ENCODE measurements around the gene ZKSCAN4. TPM values are rescaled to one million over a fixed set of nuclear protein-coding genes. Genes with fewer than 3 reads are reported as not detected.

Gene ZKSCAN4
- total and polyA plus RNA-seq, 8 donors: 1.4 to 3.4 (median 2.1) TPM

DNA sequence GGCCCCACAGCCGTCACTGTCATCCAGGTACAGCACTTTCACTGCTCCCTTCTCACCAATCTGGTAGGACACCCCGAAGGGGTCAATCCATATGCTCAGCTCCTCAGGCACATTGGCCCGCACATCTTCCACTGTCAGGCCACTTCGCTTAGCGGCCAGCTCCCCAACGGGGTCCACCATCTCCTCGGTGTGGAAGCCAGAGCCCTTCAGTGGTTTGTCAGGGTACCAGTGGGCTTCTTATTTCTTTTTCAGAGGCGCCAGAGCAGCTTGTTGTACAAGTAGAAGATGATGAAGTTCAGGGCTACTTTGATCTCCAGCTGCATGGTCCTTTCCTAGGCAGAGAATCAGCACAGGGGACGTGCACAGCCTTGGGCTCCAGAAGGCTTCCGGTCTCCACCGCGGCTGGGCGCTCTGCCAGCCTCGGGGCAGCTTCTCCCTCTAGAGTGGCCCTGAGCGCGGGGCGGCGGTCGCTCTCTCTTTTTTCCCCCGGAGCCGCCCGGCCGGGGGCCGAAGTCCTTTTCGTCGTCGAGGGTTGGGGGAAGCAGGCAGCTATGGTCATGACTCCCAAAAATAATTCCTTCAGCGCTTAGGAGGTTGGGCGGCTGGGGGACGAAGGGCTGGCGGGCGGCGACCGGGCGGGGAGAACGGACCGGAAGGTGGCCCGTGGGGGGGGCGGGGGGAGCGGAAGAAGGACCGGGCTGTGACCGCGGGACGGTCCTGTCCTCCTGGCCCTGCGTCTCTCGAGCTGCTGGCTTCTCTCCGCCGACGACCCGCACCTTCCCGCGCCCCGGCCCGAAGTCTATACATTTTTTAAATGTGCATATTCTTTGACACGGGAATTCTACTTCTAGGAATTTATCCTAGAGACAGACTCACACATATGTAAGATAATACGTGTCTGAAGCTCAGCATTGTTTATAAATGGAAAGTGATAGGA is 33.5 kb downstream of the ZKSCAN4 start:
- FAIRE-seq: no peak
- Histone ChIP-seq H3K4me3 (peak overlapping the region; percentile 24 to 69 (median 52)), H3K36me3 (no peaks in the 10 kb centered on the region), H3K27me3 (peaks cover 3 to 14% (median 8%) of the 10 kb centered on the region in 4 donors), H3K9me3 (no peaks in the 10 kb centered on the region), H3K27ac (peak overlapping the region in 2 of 4 donors; percentile 22 to 47), H3K4me1 (no peaks in the 10 kb centered on the region)
- WGBS, 2 donors: 9 to 10% methylated on average over 51 to 55 of the region's 56 CpGs
- intact Hi-C loops (cut with DNase I): no loop called here
- ATAC-seq: peak; percentile 96 to 97 (median 97)
- TF ChIP-seq, protein P1, sequence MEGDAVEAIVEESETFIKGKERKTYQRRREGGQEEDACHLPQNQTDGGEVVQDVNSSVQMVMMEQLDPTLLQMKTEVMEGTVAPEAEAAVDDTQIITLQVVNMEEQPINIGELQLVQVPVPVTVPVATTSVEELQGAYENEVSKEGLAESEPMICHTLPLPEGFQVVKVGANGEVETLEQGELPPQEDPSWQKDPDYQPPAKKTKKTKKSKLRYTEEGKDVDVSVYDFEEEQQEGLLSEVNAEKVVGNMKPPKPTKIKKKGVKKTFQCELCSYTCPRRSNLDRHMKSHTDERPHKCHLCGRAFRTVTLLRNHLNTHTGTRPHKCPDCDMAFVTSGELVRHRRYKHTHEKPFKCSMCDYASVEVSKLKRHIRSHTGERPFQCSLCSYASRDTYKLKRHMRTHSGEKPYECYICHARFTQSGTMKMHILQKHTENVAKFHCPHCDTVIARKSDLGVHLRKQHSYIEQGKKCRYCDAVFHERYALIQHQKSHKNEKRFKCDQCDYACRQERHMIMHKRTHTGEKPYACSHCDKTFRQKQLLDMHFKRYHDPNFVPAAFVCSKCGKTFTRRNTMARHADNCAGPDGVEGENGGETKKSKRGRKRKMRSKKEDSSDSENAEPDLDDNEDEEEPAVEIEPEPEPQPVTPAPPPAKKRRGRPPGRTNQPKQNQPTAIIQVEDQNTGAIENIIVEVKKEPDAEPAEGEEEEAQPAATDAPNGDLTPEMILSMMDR (IDR thresholded peaks at IDR 0.05): no peak
- DNase-seq: peak; percentile 59 to 87 (median 71)

DNA sequence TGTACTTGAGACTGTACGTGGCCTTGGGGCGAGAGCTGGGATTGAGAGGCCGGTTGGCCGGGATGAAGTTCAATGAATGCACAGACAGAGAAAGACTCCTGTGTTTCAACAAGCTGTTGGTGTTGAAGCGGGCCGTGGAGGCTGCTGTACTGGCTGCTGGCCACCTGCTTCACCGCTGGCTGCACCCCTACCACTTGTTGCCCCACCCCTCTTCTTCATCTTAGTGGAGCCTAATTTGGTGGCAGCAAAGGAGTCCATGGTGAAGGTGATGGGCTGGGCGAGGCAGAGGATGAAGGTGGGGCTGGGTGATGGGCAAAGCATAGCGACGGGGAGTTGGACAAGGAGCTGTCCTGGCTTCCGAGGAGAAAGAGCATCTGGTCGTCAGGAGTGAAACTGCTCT is 34.2 kb downstream of the ZKSCAN4 start:
- DNase-seq (no peak), ATAC-seq (no peak), FAIRE-seq (no peak)
- H3K27ac ChIP-seq: no peak overlapping the region
- 93 to 94% methylated on average over 12 of the region's 12 CpGs for WGBS, 2 donors
- no peaks in the 10 kb centered on the region for H3K4me1 ChIP-seq
- intact Hi-C loops (cut with DNase I): no loop called here
- no peaks in the 10 kb centered on the region for H3K36me3 ChIP-seq
- no peaks in the 10 kb centered on the region for H3K9me3 ChIP-seq
- H3K27me3 ChIP-seq: peaks cover 3 to 14% (median 8%) of the 10 kb centered on the region in 4 donors
- H3K4me3 ChIP-seq: peak overlapping the region in 1 of 4 donors; percentile 69
- TF ChIP-seq, protein P1 (IDR thresholded peaks at IDR 0.05): no peak

DNA sequence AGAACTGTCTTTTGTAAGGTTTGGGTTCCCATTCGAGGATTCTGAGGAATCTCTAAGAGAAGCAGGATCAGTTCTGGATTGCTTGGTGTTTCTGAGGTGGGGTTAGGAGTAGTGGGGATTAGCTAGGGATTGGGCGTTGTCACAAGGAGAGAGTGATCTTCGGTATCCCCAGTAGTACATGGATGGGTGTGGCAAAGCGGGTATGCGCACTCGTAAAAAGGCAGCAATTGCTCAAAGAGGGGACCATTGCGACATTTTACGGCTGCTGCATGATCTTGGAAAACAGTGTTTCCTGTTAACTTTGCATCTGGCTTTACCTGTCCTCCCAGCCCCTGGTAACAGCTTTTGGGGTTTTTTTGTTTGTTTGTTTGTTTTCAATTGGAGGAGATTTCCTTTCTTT is 36.6 kb downstream of the ZKSCAN4 start:
- WGBS, 2 donors: 31 to 40% methylated on average over 8 of the region's 8 CpGs
- H3K27ac ChIP-seq: no peak overlapping the region
- H3K4me3 ChIP-seq: no peak overlapping the region
- intact Hi-C loops (cut with DNase I): no loop called here
- H3K27me3 ChIP-seq: peaks cover 3 to 17% (median 7%) of the 10 kb centered on the region in 4 donors
- no peak for ATAC-seq
- FAIRE-seq: no peak
- TF ChIP-seq, protein P1 (IDR thresholded peaks at IDR 0.05): no peak
- H3K4me1 ChIP-seq: no peaks in the 10 kb centered on the region
- no peaks in the 10 kb centered on the region for H3K9me3 ChIP-seq
- no peak for DNase-seq
- no peaks in the 10 kb centered on the region for H3K36me3 ChIP-seq

DNA sequence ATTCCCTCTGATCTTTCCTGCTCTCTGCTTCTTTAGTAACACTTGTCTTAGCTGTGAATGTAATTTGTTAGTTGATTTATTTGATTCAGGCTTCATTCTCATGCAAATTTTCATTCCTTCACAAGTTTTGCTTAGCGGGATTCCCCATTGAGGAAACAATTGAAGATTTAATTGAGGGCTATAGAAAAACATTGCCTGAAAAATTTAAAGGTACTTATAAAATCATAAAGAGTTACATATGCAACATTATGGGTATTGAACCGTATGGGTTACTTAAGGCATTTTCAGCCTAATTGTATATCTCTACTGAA is 38.9 kb downstream of the ZKSCAN4 start:
- Histone ChIP-seq H3K36me3 (no peaks in the 10 kb centered on the region), H3K27ac (no peak overlapping the region), H3K4me1 (no peaks in the 10 kb centered on the region), H3K27me3 (peaks cover 7 to 33% (median 20%) of the 10 kb centered on the region in 4 donors), H3K9me3 (no peaks in the 10 kb centered on the region), H3K4me3 (peak overlapping the region in 1 of 4 donors; percentile 22)
- WGBS, 2 donors: 20 to 21% methylated on average over 2 of the region's 2 CpGs
- intact Hi-C loops (cut with DNase I): no loop called here
- no peak for FAIRE-seq
- no peak for ATAC-seq
- no peak for DNase-seq
- TF ChIP-seq, protein P1 (IDR thresholded peaks at IDR 0.05): no peak
